HG03280 (cell line): ENCODE results near the gene PAQR6.

Source experiments
- ATAC-seq: cut with Tn5 transposase; IDR thresholded peaks from one replicate; pipeline ENCODE4 v1.9.1; 2021; ENCODE audit warnings: mild to moderate bottlenecking, moderate library complexity; ENCODE audit not compliant: unreplicated experiment

The PAQR6 gene

DNA sequence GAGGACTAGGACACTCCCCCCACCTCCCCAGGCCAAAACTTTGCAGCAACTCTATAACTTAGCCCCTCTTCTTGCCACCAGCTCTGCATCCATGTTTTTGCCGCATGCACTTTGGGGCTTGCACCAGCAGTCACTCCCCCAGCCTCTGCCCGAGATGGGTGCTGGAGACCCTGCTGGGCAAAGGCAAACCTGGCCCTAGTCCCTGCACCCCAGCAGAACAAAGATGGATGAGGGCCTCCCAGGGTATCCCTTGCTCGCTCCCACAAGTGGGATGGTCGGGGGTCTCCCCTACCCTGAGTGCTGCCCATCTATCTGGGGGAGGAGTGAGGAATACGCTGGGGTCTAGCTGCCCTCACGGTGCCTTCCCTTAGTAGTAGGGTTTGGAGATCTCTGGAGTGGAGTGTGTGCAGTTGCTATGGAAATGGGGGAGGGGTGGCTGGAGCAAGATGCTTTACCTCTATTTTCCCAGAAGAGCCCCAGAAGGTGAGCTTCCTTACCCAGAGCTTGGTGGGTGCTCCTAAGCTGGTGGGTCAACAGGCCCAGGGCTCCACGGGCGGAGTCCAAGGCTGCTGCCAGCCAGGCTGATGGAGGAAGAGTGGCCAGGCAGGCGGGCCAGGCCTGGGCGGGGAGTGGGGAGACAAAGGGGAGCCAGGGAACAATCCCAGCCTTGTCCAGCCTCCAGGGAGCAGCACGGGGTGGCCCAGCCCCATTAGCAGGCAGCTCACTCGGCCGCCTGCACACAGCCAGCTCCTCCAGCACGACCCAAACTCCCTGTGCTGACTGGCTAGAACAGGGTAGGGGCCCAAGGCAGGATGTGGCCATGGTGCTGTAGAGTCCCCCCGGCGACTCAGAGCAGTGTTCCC is at the start of gene PAQR6:
TSS of gene PAQR6 (minus strand) at position 597 of the 863 bp plus-strand sequence. CDS start 1,325 bp downstream, outside the sequence.
- ATAC-seq, result no peak

DNA sequence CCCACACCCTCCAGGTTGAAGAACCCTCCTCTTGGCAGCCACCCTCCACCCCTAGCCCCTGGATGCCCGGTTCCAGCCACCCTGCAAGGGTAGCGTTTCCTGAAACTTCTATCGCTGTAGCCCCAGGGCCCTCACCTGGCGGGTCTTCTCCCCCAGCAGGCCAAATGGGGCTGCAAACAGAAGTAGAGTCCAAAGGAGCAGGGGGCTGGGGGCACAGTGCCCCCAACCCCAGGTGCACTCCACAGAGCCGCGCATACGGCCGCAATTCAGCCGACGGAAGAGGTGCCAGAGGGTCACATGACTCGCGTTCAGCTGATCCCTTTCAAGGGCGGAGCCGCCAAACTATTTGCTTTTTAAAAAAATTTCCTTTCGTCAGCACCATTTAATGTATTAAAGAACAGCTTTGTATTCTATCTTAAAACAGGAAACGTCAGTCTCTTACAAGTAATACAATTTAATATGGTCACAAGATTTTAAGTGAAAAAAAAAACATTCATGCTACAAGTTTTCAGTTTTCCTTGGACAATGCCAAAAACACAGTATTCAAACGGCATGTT is 47.6 kb upstream of the PAQR6 start, which contains the start of gene GLMP:
TSS of gene GLMP (minus strand) at position 289 of the 557 bp plus-strand sequence. CDS start at position 255, 34 bp downstream.
- ATAC-seq, result no peak

DNA sequence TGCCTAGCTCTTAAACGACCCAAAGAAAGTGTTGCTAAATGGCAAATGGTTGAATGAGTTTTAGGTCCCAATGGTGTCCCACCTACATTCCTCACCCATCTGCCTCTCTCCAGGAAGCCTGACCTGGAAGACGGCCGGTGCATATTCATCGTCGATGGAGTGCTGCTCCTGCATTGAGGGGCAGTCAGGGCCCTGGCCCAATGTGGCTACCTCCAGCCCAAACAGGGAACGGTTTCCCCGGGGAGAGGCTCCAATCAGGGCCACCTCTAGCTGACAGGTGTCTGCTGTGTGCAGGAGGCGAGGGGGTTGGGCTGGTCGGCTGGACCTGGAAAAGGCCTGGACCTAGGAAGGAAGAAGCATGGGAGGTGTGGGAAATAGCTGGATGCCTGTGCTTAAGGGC is 46.0 kb upstream of the PAQR6 start:
- ATAC-seq, result no peak

- no peak for ATAC-seq
These were observed 45.2 kb upstream of the PAQR6 start for GRCh38 chr1:156293098-156293434.

- peak; percentile 44 for ATAC-seq
These were observed 43.6 kb upstream of the PAQR6 start for GRCh38 chr1:156291226-156292061.

- no peak for ATAC-seq
These were observed 42.0 kb upstream of the PAQR6 start for GRCh38 chr1:156289857-156290256.

- no peak for ATAC-seq
These were observed 38.2 kb upstream of the PAQR6 start for GRCh38 chr1:156286061-156286460.

DNA sequence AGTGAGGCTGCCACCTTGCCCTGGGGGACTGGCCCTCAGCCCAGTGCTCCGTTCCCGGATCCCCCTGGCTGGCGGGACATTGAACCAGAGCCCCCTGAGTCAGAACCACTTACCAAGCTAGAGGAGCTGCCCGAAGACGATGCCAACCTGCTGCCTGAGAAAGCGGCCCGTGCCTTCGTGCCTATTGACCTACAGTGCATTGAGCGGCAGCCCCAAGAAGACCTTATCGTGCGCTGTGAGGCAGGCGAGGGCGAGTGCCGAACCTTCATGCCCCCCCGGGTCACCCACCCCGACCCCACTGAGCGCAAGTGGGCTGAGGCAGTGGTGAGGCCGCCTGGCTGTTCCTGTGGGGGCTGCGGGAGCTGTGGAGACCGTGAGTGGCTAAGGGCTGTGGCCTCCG is 37.6 kb upstream of the PAQR6 start:
- ATAC-seq, result no peak

DNA sequence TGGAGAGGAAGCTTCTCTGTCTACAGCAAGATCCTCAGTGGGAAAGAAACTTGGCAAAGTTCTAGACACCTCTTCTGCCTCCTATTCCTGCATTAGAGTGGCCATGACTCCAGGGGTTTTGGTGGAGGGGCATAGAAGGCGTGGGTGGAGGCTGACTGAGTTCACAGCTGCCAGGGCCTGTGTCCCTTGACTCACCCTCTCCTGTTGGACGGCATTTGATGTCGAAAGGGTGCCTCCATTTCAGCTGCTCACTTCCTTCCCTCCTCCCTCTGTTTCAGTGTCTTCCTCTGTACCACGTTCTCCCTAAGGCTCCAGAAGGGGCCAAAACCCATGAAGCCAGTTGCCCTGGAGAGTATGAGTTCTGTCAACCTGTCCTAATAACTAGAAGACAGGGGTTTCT is 36.9 kb upstream of the PAQR6 start:
- no peak for ATAC-seq

DNA sequence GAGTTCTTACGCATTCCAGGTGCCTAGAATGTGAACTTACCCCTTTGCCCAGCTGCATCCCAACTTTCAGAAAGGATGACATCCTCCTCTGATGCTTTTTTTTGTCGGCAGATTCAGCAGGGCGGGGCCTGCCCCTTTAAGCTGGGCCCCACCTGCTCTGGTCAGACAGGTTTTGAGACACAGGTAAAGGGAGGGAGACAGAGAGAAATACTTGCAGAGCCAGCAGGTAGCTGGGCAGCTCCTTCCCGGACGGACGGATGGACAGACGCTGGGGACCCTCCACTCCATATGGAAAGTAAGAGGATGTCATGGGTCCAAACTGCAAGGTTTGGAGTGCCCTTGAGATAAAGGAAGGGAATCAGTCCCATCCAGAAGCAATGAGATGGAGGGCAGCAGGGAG is 36.3 kb upstream of the PAQR6 start, which contains the start of gene TMEM79:
TSS of gene TMEM79 (plus strand) at position 214 of the 400 bp plus-strand sequence. CDS start 902 bp downstream, outside the sequence.
- ATAC-seq, result no peak

- ATAC-seq, result no peak
These were observed 35.7 kb upstream of the PAQR6 start for GRCh38 chr1:156283521-156283920.

DNA sequence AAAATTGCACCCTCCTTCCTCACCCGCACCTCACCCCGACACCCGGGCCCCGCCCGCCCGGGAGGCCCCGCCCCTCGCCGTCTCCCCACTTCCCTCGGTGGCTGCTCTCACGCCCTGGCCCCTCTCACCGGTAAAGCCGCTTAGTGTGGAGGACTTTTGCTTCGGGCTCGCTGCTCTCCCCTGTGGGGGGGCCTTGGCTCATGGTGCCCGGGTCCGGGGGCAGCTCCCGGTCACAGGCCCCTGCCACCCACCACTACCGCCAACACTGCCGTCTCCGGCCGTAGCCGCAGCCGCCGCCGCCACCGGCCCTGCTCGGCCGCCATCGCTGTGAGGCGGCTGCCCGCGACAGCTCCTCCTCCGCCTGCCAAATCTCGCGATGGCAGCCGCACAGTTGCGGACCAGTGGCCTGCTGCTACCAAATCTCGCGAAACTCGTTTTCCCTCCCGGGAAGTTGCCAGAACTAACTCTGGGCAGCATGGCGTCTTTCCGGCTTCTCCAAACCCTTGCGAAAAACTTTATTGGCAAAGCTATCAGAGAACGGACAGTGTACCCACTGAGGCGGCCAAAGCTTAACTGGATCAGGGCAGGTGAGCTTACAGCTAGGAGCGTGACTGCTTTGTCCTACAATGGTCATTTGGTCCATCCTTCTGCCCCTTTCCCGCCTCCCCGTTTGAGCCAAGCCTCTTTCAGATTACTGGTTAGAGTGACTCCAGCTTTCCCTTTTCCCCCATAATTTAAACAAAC is 34.8 kb upstream of the PAQR6 start, which contains the start of gene SMG5:
TSS of gene SMG5 (minus strand) at position 347 of the 744 bp plus-strand sequence. CDS start at position 202, 145 bp downstream.
- ATAC-seq, result peak; percentile 82

GRCh38 chr1:156281693-156282478 is 34.0 kb upstream of the PAQR6 start:
- ATAC-seq, result peak; percentile 11

DNA sequence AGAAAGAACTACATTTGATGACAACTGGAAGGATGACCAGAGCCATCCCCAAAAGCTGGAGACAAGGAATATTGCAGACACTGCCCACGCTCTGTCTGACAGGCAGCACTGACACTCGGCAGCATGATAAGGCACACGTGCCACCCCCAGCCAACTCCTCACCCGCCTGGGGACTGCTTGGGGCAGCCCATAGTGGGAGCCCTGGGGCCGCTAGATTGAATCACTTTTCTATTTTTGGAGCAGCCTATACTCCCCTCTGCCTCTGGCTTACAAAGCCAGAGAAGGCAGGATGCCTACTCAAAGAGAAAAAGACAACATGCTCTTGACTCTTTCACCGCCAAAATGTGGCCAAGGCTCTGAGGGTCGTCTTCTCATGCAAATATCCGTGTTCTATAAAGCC is 33.4 kb upstream of the PAQR6 start:
- ATAC-seq, result peak; percentile 43

DNA sequence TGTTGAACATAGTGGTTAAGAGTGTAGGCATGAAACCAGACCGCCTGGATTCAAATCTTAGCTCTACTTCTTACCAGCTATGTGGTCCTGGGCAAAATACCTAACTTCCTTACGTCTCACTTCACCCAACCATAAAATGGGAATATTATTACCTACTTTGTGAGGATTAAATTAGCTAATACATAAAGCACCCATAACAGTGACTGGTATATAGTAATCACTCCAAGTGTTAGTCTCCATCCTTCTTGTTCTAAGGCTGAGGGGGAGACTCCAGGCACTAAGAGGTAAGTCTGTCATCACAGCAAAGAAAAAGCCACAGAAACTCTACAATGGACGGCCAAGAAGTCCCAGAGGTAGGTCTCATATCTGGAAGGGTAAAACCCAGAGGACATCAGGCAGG is 32.0 kb upstream of the PAQR6 start:
- no peak for ATAC-seq

GRCh38 chr1:156276966-156277381 is 29.1 kb upstream of the PAQR6 start:
- ATAC-seq, result no peak

DNA sequence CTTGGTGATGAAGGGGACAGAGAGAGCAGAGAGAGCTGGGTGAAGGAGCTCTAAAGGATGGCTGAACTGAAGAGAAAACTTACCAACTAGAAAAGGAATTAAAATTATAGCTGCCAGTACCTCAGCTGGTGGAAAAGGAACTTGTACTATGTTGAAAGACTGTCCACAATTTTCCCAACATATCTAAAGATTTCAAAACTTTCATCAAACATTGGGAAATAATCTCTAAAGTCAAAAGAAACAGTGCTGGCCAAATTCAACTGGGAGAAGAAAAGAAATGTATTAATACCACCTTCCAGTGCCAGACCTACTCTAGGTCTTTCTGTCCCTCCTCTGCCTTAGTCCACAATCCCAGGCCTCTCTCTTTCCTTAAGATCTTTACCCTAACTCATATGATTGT is 28.7 kb upstream of the PAQR6 start:
- ATAC-seq, result no peak

- ATAC-seq, result no peak
These were observed 22.5 kb upstream of the PAQR6 start for GRCh38 chr1:156270314-156270713.

DNA sequence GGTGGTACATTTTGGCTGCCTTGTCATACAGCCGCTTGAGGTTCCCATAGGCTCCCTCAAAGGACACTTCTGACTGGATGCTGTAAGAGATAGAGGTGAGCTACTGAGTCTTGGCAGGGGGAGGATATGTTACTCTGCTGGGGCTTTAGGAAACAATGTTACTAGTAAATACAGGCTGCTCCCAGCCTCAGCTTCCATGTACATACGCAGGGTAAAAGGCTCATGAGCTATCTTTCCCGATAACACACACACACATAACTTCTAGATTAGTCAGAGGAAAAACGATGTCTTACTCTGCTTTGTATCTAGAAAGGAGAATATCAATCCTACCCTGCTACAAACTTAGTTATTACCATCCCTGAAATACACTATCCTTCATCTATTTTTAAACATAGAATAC is 20.5 kb upstream of the PAQR6 start:
- no peak for ATAC-seq

GRCh38 chr1:156266051-156266450 is 18.2 kb upstream of the PAQR6 start:
- ATAC-seq, result no peak
